Colonic mucosa (tissue), 4 donors: ENCODE results near the gene GET3. TPM values are rescaled to one million over a fixed set of nuclear protein-coding genes. Genes with fewer than 3 reads are reported as not detected.

ENCODE experiments used
- DNase-seq: peaks from one replicate; pipeline ENCODE4 v3.0.0-alpha.2; 2020
- H3K27ac ChIP-seq: fragments of 200-600 bp; one replicate; pipeline ENCODE4 v1.8.0; 2021
- H3K27me3 ChIP-seq: fragments of 200-600 bp; one replicate; pipeline ENCODE4 v1.8.0; 2021
- H3K36me3 ChIP-seq: fragments of 200-600 bp; one replicate; pipeline ENCODE4 v1.8.0; 2021
- H3K4me1 ChIP-seq: fragments of 200-600 bp; one replicate; pipeline ENCODE4 v1.8.0; 2021; ENCODE audit warnings: mild to moderate bottlenecking
- H3K4me3 ChIP-seq: fragments of 200-600 bp; one replicate; pipeline ENCODE4 v1.8.0; 2021
- H3K9ac ChIP-seq, 2 donors: one replicate each; pipeline ENCODE4 v1.7.0; 2013; ENCODE audit warnings: control low read depth in 2 of 2, low read depth in 2 of 2, low read length in 2 of 2
- H3K9me3 ChIP-seq: fragments of 200-600 bp; one replicate; pipeline ENCODE4 v1.8.0; 2021
- CTCF ChIP-seq: fragments of 200-600 bp; IDR thresholded peaks from one replicate; pipeline ENCODE4 v1.8.0; 2022; ENCODE audit warnings: antibody characterized with exemption, mild to moderate bottlenecking
- intact Hi-C: fragments of 100-400 bp; cut with DNase I; formaldehyde crosslinking; loops from one replicate; pipeline ENCODE4 v1.14.1; 2022
- total RNA-seq, 2 donors: library from RNA; stranded (reverse); fragmentation: NEBNext Ultra II Directional in 1 of 2; extraction: Animal tissue kit (Norgen Biotek cat#: 25700) in 1 of 2; gene quantifications; one replicate each; pipeline ENCODE4 v1.2.1, GENCODE V29; 2021
- donor health status: healthy.
- donor health status: DM: no; HTN: no; CAD: no.
- donor health status: DM: no; HTN: no; CAD: no.

GET3 gene
- total RNA-seq, 2 donors from 2014 or later: 53.6 to 77.2 TPM

GRCh38 chr19:12790628-12791344 is 53.5 kb downstream of the GET3 start:
- intact Hi-C loops: no loop called here
- no peaks in the 10 kb centered on the region for H3K9me3 ChIP-seq
- H3K4me3 ChIP-seq: peak overlapping the region; percentile 90
- H3K27ac ChIP-seq: peak overlapping the region; percentile 100
- no peaks in the 10 kb centered on the region for H3K27me3 ChIP-seq
- DNase-seq: no peak
- no peak for TF ChIP-seq CTCF
- peaks cover 29% of the 10 kb centered on the region for H3K4me1 ChIP-seq
- H3K36me3 ChIP-seq: no peaks in the 10 kb centered on the region
- peak overlapping the region; percentile 83 to 95 for H3K9ac ChIP-seq

- Histone ChIP-seq H3K27me3 (no peaks in the 10 kb centered on the region), H3K9ac (peak within 1 kb of the TSS; percentile 95 to 97), H3K4me1 (peaks cover 28% of the 10 kb centered on the region), H3K4me3 (peak within 1 kb of the TSS; percentile 90), H3K36me3 (no peaks in the 10 kb centered on the region), H3K9me3 (no peaks in the 10 kb centered on the region), H3K27ac (peak within 1 kb of the TSS; percentile 100)
- intact Hi-C loops: no loop called here
- TF ChIP-seq CTCF: no peak
- DNase-seq: peak; percentile 98
Measured at GRCh38 chr19:12791345-12792050, 54.2 kb downstream of the GET3 start, which contains the start of gene JUNB. Gene JUNB (plus strand): TSS chr19:12791486. CDS start chr19:12791772, 286 bp downstream.

- peak; percentile 78 for DNase-seq
- peak overlapping the region; percentile 95 to 97 for H3K9ac ChIP-seq
- TF ChIP-seq CTCF: no peak
- no peaks in the 10 kb centered on the region for H3K27me3 ChIP-seq
- H3K27ac ChIP-seq: peak overlapping the region; percentile 100
- peaks cover 20% of the 10 kb centered on the region for H3K4me1 ChIP-seq
- H3K36me3 ChIP-seq: no peaks in the 10 kb centered on the region
- H3K9me3 ChIP-seq: no peaks in the 10 kb centered on the region
- peak overlapping the region; percentile 90 for H3K4me3 ChIP-seq
- intact Hi-C loops: no loop called here
Measured at GRCh38 chr19:12792051-12792852, 55.0 kb downstream of the GET3 start.

GRCh38 chr19:12792853-12793289 is 55.6 kb downstream of the GET3 start:
- peaks cover 17% of the 10 kb centered on the region for H3K4me1 ChIP-seq
- peak overlapping the region; percentile 100 for H3K27ac ChIP-seq
- peak overlapping the region; percentile 95 to 97 for H3K9ac ChIP-seq
- no peaks in the 10 kb centered on the region for H3K36me3 ChIP-seq
- H3K9me3 ChIP-seq: no peaks in the 10 kb centered on the region
- H3K4me3 ChIP-seq: peak overlapping the region; percentile 90
- TF ChIP-seq CTCF: no peak
- intact Hi-C loops: no loop called here
- H3K27me3 ChIP-seq: no peaks in the 10 kb centered on the region
- DNase-seq: no peak
